Neural cell (in vitro differentiated cells): ENCODE results near the gene KIF18B. TPM values are rescaled to one million over a fixed set of nuclear protein-coding genes. Genes with fewer than 3 reads are reported as not detected.

Experiments
- H2AFZ ChIP-seq: fragments of 200-600, 300-800 bp; sonication (generic), shearing (Covaris generic); 2 replicates; pipeline ENCODE4 v1.6.0; 2014; ENCODE audit warnings: low read depth, mild to moderate bottlenecking, antibody characterized with exemption, low read length, moderate library complexity
- H3F3A ChIP-seq: fragments of 200-600 bp; shearing (Covaris generic); 2 replicates; pipeline ENCODE4 v1.6.1; 2016; ENCODE audit warnings: mild to moderate bottlenecking, moderate library complexity, mixed read lengths, antibody characterized with exemption, low read length; ENCODE audit not compliant: insufficient read depth, poor library complexity, severe bottlenecking
- H3K27ac ChIP-seq: fragments of 200-600, 300-800 bp; sonication (generic), shearing (Covaris generic); 2 replicates; pipeline ENCODE4 v1.5.1; 2014; ENCODE audit warnings: mild to moderate bottlenecking, low read length, moderate library complexity
- H3K27me3 ChIP-seq: fragments of 300-800, 200-600 bp; sonication (generic), shearing (Covaris generic); 2 replicates; pipeline ENCODE4 v1.6.0; 2014; ENCODE audit warnings: mild to moderate bottlenecking, low read depth, low read length, moderate library complexity; ENCODE audit not compliant: insufficient read depth
- H3K36me3 ChIP-seq: fragments of 300-800, 200-600 bp; sonication (generic), shearing (Covaris generic); 2 replicates; pipeline ENCODE4 v1.5.1; 2014; ENCODE audit warnings: mild to moderate bottlenecking, antibody characterized with exemption, low read length, moderate library complexity; ENCODE audit not compliant: insufficient read depth
- H3K4me2 ChIP-seq: fragments of 300-800, 200-600 bp; sonication (generic), shearing (Covaris generic); 2 replicates; pipeline ENCODE4 v1.6.0; 2014; ENCODE audit warnings: mild to moderate bottlenecking, low read length
- H3K4me3 ChIP-seq: fragments of 300-800, 200-600 bp; sonication (generic), shearing (Covaris generic); 2 replicates; pipeline ENCODE4 v1.5.1; 2014; ENCODE audit warnings: mild to moderate bottlenecking, low read length, moderate library complexity
- H3K79me2 ChIP-seq: fragments of 200-600 bp; shearing (Covaris generic); replicated peaks from 2 replicates; pipeline ENCODE4 v1.6.0; 2014; ENCODE audit warnings: mild to moderate bottlenecking, low read length, moderate library complexity; ENCODE audit not compliant: insufficient read depth
- H3K9ac ChIP-seq: fragments of 300-800, 200-600 bp; sonication (generic), shearing (Covaris generic); 2 replicates; pipeline ENCODE4 v1.6.1; 2016; ENCODE audit warnings: mild to moderate bottlenecking, low read length, mixed read lengths
- H3K9me2 ChIP-seq: fragments of 200-600 bp; shearing (Covaris generic); 2 replicates; pipeline ENCODE4 v1.6.1; 2016; ENCODE audit warnings: mild to moderate bottlenecking, low read length, mixed read lengths; ENCODE audit not compliant: insufficient read depth
- H3K9me3 ChIP-seq: fragments of 200-600, 300-800 bp; sonication (generic), shearing (Covaris generic); 2 replicates; pipeline ENCODE4 v1.6.1; 2016; ENCODE audit warnings: mild to moderate bottlenecking, mixed run types, low read length, moderate library complexity, mixed read lengths
- H4K20me1 ChIP-seq: fragments of 200-600 bp; shearing (Covaris generic); 2 replicates; pipeline ENCODE4 v1.6.1; 2016; ENCODE audit warnings: mild to moderate bottlenecking, mixed run types; ENCODE audit not compliant: insufficient read depth
- CTCF ChIP-seq: fragments of 450-650 bp; IDR thresholded peaks from 2 replicates; pipeline ENCODE4 v1.5.1; 2014; ENCODE audit warnings: antibody characterized with exemption, mild to moderate bottlenecking, moderate library complexity; ENCODE audit not compliant: poor library complexity, severe bottlenecking
- EP300 ChIP-seq: fragments of 450-650 bp; conservative IDR thresholded peaks from 2 replicates; pipeline ENCODE4 v1.6.1; 2014; ENCODE audit warnings: antibody characterized with exemption, mild to moderate bottlenecking, moderate library complexity; ENCODE audit not compliant: poor library complexity, severe bottlenecking
- EZH2 ChIP-seq: fragments of 200-600, 300-800 bp; shearing (Covaris generic), sonication (generic); IDR thresholded peaks from 2 replicates; pipeline ENCODE4 v1.6.1; 2014; ENCODE audit warnings: antibody characterized with exemption, low read length, borderline replicate concordance, mild to moderate bottlenecking; ENCODE audit not compliant: insufficient read depth, poor library complexity, severe bottlenecking
- MXI1 ChIP-seq: fragments of 450-650 bp; conservative IDR thresholded peaks from 2 replicates; pipeline ENCODE4 v1.6.1; 2014; ENCODE audit warnings: antibody characterized with exemption, mild to moderate bottlenecking; ENCODE audit not compliant: poor library complexity, severe bottlenecking
- POLR2AphosphoS5 ChIP-seq: IDR thresholded peaks from 2 replicates; pipeline ENCODE4 v1.6.1; 2012
- RAD21 ChIP-seq: fragments of 450-650 bp; conservative IDR thresholded peaks from 2 replicates; pipeline ENCODE4 v1.6.1; 2014; ENCODE audit warnings: antibody characterized with exemption, mild to moderate bottlenecking, moderate library complexity
- SMC3 ChIP-seq: fragments of 450-650 bp; conservative IDR thresholded peaks from 2 replicates; pipeline ENCODE4 v1.6.1; 2014; ENCODE audit warnings: antibody characterized with exemption, mild to moderate bottlenecking, moderate library complexity; ENCODE audit not compliant: poor library complexity
- TAF1 ChIP-seq: IDR thresholded peaks from 2 replicates; pipeline ENCODE4 v1.6.1; 2012; ENCODE audit warnings: low read depth
- polyA plus RNA-seq: library from polyadenylated mRNA; depleted of rRNA; stranded (reverse); fragments of >200 nt; gene quantifications from 2 replicates; pipeline ENCODE4 v1.2.3, GENCODE V29; 2014
- TF ChIP-seq, protein P1 (sequence below): IDR thresholded peaks from 2 replicates; pipeline ENCODE4 v1.6.1; 2012; ENCODE audit warnings: borderline replicate concordance

The KIF18B gene
- polyA plus RNA-seq, 1 donor from 2014 or later, result 0.10 TPM

DNA sequence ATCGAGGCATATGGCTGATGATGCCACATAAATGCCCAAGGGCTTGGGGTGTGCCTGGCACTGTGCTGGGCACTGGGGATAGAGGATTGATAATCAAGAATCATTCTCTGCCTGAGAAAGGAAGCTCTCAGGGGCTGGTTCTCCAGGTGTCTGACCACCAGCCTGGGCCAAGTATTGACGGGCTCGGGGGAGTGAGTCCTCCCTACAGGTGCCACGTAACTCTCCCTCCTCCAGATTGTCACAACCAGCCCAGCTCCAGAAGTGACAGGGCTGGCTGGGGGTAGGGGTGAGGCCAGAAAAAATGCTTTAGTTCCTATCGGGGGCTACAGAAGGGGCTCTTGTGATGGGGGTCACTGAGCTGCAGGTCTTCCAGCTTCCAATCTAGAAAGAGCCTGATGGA lies 31.2 kb upstream of the KIF18B start:
- TF ChIP-seq EP300, result no peak
- no peak for TF ChIP-seq RAD21
- no peak for TF ChIP-seq POLR2AphosphoS5
- TF ChIP-seq, protein P1, sequence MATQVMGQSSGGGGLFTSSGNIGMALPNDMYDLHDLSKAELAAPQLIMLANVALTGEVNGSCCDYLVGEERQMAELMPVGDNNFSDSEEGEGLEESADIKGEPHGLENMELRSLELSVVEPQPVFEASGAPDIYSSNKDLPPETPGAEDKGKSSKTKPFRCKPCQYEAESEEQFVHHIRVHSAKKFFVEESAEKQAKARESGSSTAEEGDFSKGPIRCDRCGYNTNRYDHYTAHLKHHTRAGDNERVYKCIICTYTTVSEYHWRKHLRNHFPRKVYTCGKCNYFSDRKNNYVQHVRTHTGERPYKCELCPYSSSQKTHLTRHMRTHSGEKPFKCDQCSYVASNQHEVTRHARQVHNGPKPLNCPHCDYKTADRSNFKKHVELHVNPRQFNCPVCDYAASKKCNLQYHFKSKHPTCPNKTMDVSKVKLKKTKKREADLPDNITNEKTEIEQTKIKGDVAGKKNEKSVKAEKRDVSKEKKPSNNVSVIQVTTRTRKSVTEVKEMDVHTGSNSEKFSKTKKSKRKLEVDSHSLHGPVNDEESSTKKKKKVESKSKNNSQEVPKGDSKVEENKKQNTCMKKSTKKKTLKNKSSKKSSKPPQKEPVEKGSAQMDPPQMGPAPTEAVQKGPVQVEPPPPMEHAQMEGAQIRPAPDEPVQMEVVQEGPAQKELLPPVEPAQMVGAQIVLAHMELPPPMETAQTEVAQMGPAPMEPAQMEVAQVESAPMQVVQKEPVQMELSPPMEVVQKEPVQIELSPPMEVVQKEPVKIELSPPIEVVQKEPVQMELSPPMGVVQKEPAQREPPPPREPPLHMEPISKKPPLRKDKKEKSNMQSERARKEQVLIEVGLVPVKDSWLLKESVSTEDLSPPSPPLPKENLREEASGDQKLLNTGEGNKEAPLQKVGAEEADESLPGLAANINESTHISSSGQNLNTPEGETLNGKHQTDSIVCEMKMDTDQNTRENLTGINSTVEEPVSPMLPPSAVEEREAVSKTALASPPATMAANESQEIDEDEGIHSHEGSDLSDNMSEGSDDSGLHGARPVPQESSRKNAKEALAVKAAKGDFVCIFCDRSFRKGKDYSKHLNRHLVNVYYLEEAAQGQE, result no peak
- no peak for TF ChIP-seq SMC3
- no peak for TF ChIP-seq TAF1
- TF ChIP-seq EZH2, result no peak
- no peak for TF ChIP-seq MXI1
- no peak for TF ChIP-seq CTCF
- Histone ChIP-seq H3K9ac (no peak overlapping the region), H3K79me2 (no peaks in the 10 kb centered on the region), H3K4me3 (no peak overlapping the region), H3K27me3 (no peaks in the 10 kb centered on the region), H3K9me3 (no peaks in the 10 kb centered on the region), H4K20me1 (no peaks in the 10 kb centered on the region), H3K4me2 (no peak overlapping the region), H2AFZ (no peak overlapping the region), H3F3A (no peaks in the 10 kb centered on the region), H3K36me3 (no peaks in the 10 kb centered on the region), H3K9me2 (no peaks in the 10 kb centered on the region), H3K27ac (no peak overlapping the region)

DNA sequence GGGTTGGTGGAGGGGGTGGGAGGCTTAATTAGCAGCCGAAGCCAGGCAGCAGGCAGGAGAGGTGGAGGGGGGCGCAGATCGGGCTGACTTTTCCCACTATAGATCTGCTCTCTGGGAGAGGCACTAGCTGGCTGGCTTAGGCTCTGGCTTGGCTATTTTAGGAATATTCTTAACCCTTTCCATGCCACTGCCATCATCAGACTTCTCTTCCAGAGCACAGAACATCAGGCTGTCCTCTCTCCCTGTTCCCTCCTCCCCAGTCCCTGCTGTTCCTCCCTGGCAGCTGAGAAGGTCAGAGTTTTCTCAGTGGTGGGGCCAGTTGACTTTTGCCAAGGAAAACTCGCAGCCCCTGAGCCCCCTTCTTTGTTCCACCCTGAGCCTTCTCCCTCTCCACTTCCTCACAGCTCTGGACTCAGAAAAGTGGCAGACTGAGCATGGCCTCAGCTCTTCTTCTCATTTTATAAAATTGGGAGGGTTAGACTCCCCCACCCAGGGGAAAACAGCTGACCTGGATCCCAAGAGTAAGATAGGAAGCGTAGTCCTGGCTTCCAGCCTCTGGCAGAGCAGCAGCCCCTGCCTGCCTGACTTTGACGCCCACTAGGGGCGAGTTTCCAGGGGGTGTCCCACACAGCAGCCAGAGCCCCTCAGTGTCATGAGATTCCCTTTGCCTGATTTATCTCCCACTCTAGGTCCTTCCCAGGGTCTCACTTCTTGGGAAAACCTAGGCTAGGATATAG lies 30.4 kb upstream of the KIF18B start:
- H3K79me2 ChIP-seq, result no peaks in the 10 kb centered on the region
- no peaks in the 10 kb centered on the region for H3K9me3 ChIP-seq
- H2AFZ ChIP-seq, result no peak overlapping the region
- H3K4me3 ChIP-seq, result no peak overlapping the region
- H3K9me2 ChIP-seq, result no peaks in the 10 kb centered on the region
- H3F3A ChIP-seq, result no peaks in the 10 kb centered on the region
- no peak overlapping the region for H3K27ac ChIP-seq
- no peaks in the 10 kb centered on the region for H3K27me3 ChIP-seq
- no peaks in the 10 kb centered on the region for H4K20me1 ChIP-seq
- TF ChIP-seq MXI1 (no peak), POLR2AphosphoS5 (no peak), EP300 (no peak), CTCF (no peak), SMC3 (no peak), TAF1 (no peak), EZH2 (no peak), RAD21 (no peak)
- TF ChIP-seq, protein P1, result no peak
- no peak overlapping the region for H3K9ac ChIP-seq
- H3K36me3 ChIP-seq, result no peaks in the 10 kb centered on the region
- H3K4me2 ChIP-seq, result no peak overlapping the region
